GM19324 (cell line): Measurements from ENCODE around the gene CYP4X1.
"Not testable (repeated sequence)": the region's sequence is repeated elsewhere in the genome, so short reads cannot be mapped to it uniquely, and the experiment has no call there.

Experiments
- ATAC-seq: cut with Tn5 transposase; IDR thresholded peaks from one replicate; pipeline ENCODE4 v1.9.1; 2021; ENCODE audit warnings: mild to moderate bottlenecking, moderate library complexity; ENCODE audit not compliant: unreplicated experiment, low FRiP score

The CYP4X1 gene

DNA sequence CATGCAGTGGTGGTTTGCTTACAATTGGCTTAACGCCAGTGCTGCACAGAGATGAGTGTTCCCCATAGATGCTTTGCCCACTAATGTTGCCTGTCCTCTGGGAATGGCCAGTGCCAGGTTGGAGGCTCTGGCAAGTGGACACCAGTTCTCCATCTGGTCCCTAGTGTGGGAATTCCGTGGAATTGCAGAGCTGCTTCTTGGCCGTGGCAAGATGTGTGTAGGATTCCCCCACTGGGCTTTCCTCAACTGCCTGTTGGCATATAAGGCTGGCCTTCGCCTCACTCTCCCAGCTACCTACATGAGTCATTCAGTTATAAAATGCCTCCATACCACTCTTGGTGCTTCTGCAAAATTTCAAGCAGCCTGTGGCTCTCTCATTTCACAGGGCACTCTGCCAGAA, 45.6 kb downstream of the CYP4X1 start:
- not testable (repeated sequence) for ATAC-seq

- not testable (repeated sequence) for ATAC-seq
Observed at GRCh38 chr1:47069509-47069908, 46.0 kb downstream of the CYP4X1 start.

- ATAC-seq = not testable (repeated sequence)
Observed at GRCh38 chr1:47089356-47089755, 65.9 kb downstream of the CYP4X1 start.

DNA sequence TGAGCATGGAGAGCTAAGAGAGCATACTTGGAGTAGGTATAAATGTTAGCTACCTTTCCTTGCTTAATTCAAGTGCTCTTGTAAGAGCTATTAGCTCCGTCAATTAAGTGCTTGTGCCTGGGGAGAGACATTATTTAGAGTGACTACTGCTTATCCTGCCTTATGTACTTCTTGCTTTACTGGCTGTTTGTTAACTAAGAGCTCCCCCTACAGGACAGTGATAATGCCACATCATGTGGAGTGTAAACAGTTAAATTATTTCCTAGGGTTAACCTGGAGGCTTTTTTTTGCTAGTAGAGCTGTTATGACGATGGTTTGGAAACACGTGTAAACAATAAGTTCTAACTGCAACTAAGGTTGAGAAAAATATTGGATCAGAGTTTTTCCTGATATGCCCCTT, 68.0 kb downstream of the CYP4X1 start:
- not testable (repeated sequence) for ATAC-seq
